T-helper 1 cell treated with Interleukin-12 subunit alpha and Interleukin-12 subunit beta and Interleukin-4 antibody, amounts not matched to agents 30 μg/mL and 1 μg/mL, for 36 hours (primary cell): ENCODE results near the gene AIFM1.
A peak's percentile ranks its signal among the peaks of the same experiment; 100 is the strongest.
"Not testable (repeated sequence)": the region's sequence is repeated elsewhere in the genome, so short reads cannot be mapped to it uniquely, and the experiment has no call there.

Experiments used
- H3K27ac Mint-ChIP-seq: one replicate; pipeline ENCODE4 v1.8.0; 2021; ENCODE audit warnings: mild to moderate bottlenecking, mixed read lengths
- H3K27me3 Mint-ChIP-seq: one replicate; pipeline ENCODE4 v1.8.0; 2021; ENCODE audit warnings: low read depth, mixed read lengths
- H3K36me3 Mint-ChIP-seq: one replicate; pipeline ENCODE4 v1.8.0; 2021; ENCODE audit warnings: low read depth, mixed read lengths
- H3K4me1 Mint-ChIP-seq: one replicate; pipeline ENCODE4 v1.8.0; 2021; ENCODE audit warnings: low read depth, mixed read lengths
- H3K4me3 Mint-ChIP-seq: one replicate; pipeline ENCODE4 v1.8.0; 2021; ENCODE audit warnings: mild to moderate bottlenecking, moderate library complexity, mixed read lengths
- H3K9me3 Mint-ChIP-seq: one replicate; pipeline ENCODE4 v1.8.0; 2021; ENCODE audit warnings: mixed read lengths

The AIFM1 gene

DNA sequence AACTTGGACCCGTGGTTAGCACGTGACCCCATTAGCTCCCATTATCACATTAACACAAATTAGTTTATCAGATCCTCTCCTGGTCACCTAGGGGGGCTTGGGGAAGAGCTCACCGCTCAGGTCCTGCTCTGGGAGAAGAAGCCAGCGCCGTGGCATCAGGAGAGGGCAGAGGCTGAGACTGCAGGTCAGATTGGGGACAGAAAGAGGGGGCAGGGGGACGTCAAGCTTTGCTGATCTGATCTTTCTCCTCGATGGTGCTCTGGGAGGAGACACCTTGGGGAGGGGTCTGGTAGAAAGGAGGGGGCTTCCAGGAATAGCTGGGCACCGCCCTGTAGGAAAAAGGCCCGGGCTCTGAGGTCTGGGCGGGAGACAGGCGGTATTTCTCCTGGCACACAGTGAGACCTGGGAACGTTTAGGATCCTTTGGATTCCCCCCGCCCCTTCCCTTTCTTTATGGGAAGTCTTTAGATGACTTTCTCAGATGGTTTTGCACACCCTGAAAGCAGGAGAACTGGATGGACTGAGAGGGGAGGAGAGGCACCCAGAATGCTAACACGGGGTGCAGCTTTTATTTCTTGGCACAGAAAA lies 46.2 kb downstream of the AIFM1 start:
- Mint-ChIP-seq H3K36me3 (peaks cover 3% of the 10 kb centered on the region), H3K27me3 (no peaks in the 10 kb centered on the region), H3K27ac (no peak overlapping the region), H3K9me3 (no peaks in the 10 kb centered on the region), H3K4me1 (peaks cover 22% of the 10 kb centered on the region), H3K4me3 (peak overlapping the region; percentile 40)

DNA sequence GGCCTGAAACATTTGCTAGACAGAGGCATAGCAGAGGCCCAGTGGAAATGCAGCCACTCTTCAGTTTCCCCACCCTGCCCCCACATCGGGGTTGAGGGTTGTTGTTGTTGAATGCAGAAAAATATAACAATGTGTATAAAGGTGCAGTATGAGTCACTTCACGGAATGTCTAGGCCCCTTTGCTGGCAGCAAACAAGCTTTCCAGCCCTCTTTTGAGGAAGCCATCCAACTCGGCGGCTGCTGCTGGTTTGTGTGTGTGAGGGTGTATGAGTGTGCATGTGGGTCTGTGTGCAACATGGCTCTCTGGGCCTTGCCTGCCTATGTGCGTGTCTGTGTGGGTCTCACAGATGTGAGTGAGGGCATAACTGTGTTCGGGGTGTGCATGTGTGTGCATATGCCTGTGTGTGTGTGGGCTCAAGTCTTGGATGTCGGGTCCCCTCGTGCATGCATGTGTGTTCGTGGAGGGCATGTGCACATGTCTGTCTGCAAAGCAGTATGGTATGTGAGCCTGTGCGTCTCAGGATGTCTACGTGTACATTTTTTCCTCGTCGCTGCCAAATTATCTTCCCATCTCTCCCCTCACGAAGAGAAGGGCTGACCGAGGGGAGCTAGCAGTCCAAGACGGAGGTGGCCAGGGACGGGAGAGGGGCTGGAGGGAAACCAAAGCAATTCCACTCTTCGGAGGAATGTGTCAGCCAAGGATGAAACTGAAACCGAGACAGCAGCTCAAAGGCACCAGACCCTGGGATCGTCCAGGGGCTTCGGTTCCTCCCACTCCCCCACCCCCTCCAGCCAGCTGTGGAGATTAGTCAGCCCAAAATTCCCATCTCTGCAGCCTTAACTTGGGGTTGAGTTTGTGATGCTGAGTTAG lies 47.0 kb downstream of the AIFM1 start:
- H3K4me1 Mint-ChIP-seq = peaks cover 24% of the 10 kb centered on the region
- H3K4me3 Mint-ChIP-seq = peak overlapping the region; percentile 44
- peak overlapping the region; percentile 17 for H3K27ac Mint-ChIP-seq
- H3K27me3 Mint-ChIP-seq = no peaks in the 10 kb centered on the region
- no peaks in the 10 kb centered on the region for H3K9me3 Mint-ChIP-seq
- peaks cover 3% of the 10 kb centered on the region for H3K36me3 Mint-ChIP-seq

DNA sequence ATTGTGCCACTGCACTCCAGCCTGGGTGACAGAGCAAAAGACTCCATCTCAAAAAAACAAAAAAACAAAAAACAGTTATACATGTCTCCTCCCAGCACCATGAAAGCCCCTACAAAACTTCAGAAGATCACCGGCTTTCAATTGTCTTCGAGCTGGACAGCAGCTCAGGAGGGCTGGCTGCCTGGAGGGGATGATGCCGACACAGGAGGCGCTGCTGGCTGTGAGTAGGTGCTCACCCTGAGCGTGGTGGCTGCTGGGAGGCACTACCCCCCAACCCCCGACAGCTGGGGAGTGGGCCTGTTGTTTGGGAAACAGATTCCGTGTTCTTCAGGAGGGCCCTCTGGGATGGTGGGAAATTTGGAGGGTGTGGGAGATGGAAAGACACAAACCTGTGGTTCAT lies 48.5 kb downstream of the AIFM1 start:
- Mint-ChIP-seq H3K4me3 (no peak overlapping the region), H3K9me3 (no peaks in the 10 kb centered on the region), H3K4me1 (peaks cover 24% of the 10 kb centered on the region), H3K27me3 (no peaks in the 10 kb centered on the region), H3K36me3 (no peaks in the 10 kb centered on the region), H3K27ac (no peak overlapping the region)

DNA sequence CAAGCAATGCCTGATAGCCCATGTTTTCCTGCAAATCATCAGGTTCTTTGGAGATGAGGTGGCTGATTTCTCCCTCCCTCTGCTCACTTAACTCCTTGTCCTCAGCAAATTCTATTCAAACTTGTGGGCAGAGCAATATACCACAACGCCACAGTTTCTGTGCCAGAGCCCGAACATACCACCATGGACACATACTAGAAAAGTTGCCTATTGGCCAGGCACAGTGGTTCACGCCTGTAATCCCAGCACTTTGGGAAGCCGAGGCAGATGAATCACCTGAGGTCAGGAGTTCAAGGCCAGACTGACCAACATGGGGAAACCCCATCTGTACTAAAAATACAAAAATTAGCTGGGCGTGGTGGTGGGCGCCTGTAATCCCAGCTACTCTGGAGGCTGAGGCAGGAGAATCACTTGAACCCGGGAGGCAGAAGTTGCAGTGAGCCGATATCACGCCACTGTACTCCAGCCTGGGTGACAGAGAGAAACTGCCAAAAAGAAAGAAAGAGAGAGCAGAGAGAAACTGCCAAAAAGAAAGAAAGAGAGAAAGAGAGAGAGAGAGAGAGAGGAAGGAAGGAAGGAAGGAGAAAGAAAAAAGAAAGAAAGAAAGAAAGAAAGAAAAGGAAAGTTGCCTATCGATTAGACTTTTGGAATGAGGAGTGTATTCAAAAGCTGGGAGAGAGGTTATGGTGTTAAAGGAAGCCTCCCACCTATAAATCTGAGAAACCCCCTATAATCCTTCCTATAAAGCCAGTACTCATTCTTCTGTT lies 50.3 kb downstream of the AIFM1 start:
- not testable (repeated sequence) for H3K4me3 Mint-ChIP-seq

DNA sequence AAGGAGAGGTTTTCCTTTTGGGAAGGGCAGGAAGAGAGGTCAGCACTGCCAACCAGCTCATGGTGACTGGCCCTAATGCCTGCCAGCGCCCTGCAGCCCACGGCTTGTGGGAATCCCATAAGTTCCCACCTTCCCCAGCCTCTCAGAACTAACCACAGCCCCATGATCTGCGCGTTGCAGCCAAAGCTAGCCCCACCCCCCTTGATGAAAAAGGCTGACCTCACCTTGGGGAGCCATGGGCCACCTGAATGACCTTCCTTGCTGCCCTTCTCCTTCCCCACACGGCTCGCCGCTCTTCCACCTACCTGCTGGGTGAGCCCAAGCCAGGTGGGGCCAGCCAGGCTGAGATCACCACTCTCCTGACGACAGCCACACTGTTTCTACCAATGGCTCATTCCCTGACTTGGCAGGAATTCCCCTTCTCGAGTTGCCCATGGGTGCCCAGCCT lies 51.5 kb downstream of the AIFM1 start:
- Mint-ChIP-seq H3K36me3 (peaks cover 2% of the 10 kb centered on the region), H3K9me3 (no peaks in the 10 kb centered on the region), H3K4me3 (no peak overlapping the region), H3K27me3 (no peaks in the 10 kb centered on the region), H3K4me1 (peaks cover 14% of the 10 kb centered on the region), H3K27ac (no peak overlapping the region)

More for the DNA sequence above, 50.3 kb downstream of the AIFM1 start:
- Mint-ChIP-seq H3K27ac (peak overlapping the region; percentile 45), H3K4me1 (peaks cover 24% of the 10 kb centered on the region)
- not testable (repeated sequence) for H3K27me3 Mint-ChIP-seq, H3K9me3 Mint-ChIP-seq, H3K36me3 Mint-ChIP-seq

DNA sequence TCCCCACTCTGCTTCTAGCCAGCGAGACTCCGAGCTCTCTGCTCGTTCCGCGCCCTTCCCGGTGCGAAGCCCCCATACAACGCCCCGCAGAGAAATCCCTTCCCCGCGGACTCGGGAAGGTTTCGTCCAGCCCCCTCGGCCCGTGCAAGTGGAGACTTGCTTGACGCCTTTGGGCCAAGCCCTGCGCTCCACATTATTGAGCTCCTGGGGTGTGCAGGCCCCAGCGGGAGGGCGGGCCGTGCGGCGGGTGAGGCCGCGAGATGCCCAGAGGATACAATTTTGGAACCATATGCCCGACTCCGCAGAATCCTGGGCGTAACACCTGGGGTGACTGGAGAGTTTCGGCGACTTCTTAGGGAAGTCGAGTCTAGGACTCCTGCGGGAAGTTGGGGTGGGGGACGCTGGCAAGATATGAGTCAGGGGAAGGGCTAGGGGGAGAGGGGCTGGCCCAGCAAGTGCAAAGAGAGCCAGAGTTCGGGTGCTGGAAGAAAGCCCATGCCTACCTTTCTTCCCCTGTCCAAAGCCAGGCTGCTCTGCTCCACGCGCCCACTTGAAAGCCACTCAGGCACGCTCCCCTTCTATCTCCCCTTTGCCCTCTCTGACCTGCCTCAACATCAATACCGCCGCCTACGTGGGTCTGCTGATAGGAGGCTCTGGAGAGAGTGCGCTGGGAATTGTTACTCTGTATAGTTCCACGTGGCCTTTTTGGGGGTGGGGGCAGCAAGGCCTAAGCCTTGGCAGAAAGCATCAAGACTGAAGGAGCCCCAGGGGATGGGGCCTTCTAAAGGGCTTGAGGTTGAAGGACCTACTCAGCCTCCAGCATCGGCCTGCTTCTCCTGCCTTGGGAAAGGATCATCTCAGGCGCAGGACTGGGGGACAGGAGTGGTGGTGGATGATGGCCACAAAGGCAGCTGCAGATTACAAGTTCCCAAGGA lies 54.2 kb downstream of the AIFM1 start:
- Mint-ChIP-seq H3K9me3 (no peaks in the 10 kb centered on the region), H3K4me1 (peaks cover 21% of the 10 kb centered on the region), H3K27ac (peak overlapping the region; percentile 39), H3K36me3 (peaks cover 7% of the 10 kb centered on the region), H3K27me3 (no peaks in the 10 kb centered on the region), H3K4me3 (peak overlapping the region; percentile 57)

DNA sequence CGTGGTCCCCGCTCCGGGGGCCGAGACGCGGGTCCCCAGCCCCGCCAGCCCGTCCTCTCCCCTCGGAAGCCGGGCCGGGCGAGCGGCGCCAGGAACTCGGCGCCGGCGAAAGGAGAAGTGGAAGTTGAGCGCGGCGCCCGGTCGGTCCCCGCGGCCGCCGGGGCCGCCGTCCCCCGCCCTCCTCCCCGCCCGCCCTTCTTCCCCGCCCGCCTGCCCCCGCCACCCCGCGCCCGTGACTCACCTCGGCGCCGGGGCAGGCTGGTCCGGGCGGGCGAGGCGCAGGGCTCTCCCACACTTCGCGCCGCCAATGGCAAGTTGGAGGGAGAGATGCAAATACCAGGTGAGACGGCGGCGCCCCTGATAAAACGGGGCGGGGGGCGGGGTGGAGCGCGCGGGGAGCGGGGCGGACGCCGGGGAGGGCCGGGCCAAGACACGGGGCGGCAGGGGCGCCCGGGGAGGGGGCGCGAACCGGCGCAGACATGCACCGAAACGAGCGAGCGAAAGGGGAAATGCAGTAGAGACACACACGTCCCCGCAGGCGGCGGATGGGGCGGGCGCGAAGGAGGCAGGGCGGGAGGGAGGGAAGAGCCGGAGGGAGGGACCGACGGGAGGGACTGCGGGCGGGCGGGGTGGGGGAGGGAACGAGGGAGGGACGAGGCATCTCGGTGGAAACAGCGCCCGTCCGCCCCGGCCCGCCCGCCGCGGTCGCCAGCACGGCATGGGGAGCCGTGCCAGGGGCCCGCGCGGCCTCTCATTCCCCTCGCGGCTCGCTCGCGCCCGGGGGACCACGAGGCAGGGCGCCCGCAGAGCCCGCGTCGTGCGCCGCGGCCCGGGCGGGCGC lies 55.0 kb downstream of the AIFM1 start, which contains the start of gene ELF4:
TSS of gene ELF4 (minus strand) at position 119 of the 841 bp plus-strand sequence. CDS start 29,167 bp downstream, outside the sequence.
- Mint-ChIP-seq H3K9me3 (no peaks in the 10 kb centered on the region), H3K4me3 (peak within 1 kb of the TSS; percentile 93), H3K4me1 (peaks cover 27% of the 10 kb centered on the region), H3K36me3 (peaks cover 7% of the 10 kb centered on the region), H3K27me3 (no peaks in the 10 kb centered on the region), H3K27ac (peak within 1 kb of the TSS; percentile 91)

DNA sequence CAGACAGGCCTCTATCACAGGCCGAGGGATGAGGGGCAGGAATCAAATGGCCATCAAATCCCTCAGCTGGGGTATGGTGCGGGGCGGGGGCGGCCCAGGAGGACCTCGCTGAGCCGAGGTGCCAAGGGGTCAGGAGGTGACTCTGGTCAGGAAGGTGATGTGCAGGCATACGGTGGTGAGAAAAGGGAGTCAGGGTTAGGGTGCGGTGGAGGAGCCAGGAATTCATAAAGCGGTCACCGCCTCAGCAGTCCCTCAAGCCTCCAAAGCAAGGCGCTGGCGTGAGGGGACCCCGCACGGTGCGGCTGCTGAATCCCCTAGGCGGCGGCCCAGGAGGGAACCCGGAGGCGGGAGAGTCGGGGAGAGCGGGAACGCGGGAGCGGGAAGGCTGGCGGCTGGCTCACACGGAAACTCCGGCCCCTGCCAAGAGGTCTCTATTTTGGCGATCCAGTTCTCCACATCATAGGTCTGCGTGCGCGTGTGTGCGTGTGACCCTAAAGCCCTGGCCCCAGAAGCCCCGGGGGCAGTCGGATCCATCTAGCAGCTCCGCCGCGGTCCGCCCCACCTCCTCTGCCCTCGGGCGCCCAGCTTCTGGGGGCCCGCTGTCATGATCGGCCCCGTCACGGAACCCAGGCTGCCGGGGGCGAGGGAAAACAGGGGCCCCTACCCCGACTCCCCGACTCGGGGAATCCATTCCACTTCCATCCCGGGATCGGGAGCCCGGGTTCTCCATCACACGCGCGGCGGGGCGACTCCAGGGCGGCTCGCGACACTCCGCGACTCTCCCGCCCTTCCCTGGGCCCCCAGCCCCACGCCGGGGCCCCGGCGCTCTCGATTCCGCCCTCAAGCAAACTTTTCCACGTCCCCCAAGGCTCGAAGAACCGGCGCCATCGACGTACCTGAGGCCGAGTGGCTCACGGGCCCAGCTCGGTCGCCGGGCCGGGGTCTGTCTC lies 55.9 kb downstream of the AIFM1 start:
- no peaks in the 10 kb centered on the region for H3K9me3 Mint-ChIP-seq
- peaks cover 27% of the 10 kb centered on the region for H3K4me1 Mint-ChIP-seq
- peak overlapping the region; percentile 91 for H3K27ac Mint-ChIP-seq
- H3K4me3 Mint-ChIP-seq = peak overlapping the region; percentile 93
- peaks cover 7% of the 10 kb centered on the region for H3K36me3 Mint-ChIP-seq
- no peaks in the 10 kb centered on the region for H3K27me3 Mint-ChIP-seq

DNA sequence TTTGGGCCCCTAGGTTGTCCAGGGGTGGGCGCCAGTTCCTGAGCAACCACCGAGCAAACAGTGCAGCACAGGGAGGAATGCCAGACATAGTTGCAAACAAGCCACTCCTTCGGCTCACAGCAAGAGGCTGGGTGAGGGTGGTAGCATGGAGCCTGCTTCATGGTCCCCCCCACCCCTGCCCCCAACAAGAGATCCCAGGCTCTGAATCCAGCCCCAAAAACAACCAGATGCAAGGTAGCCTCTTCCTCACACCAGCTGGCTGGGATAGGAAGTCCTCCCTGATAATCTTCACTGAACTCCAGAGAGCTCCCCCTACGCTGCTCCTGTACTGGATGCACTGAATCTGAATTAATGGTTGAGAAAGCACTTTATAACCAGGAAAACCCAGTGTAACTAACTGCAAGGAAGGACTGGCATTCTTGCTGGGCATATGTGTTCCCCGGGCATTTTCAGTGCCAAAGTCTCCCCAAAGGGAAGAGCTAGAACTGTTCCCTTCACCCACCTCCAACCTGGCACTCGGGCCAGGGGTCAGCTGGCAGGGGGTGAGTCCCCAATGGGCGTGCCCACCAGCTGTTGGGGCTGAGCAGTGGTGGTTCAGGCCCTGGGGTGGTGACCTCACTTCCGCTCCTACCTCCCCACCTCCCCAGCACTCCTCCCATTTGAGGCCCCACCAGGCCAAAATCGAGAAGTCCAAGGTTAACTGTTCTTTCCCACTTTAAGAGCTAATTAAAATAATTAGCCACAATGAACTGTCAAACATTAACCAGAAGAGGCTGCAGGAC lies 56.8 kb downstream of the AIFM1 start:
- peak overlapping the region; percentile 91 for H3K27ac Mint-ChIP-seq
- peaks cover 11% of the 10 kb centered on the region for H3K36me3 Mint-ChIP-seq
- peak overlapping the region; percentile 93 for H3K4me3 Mint-ChIP-seq
- peaks cover 28% of the 10 kb centered on the region for H3K4me1 Mint-ChIP-seq
- H3K27me3 Mint-ChIP-seq = no peaks in the 10 kb centered on the region
- no peaks in the 10 kb centered on the region for H3K9me3 Mint-ChIP-seq

DNA sequence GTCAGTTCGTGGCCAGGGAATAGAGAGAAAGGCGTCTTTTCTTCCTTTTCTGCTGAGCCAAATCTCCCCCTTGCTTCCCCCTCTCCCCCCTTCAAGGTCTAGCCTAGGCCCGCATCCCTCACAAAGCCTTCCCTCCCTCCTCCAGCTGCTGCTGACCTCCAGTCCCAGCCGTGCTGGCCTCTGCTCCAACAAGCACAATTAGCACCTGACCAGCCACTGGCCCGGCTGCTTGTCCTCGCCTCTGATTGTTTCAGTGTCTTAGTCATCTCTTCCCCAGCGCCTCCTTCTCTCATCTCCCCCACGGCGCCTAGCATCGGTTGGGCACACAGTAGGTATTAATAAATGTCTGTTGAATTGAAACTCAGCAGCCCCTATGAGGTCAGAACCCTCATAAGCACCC lies 59.6 kb downstream of the AIFM1 start:
- H3K4me1 Mint-ChIP-seq = peaks cover 33% of the 10 kb centered on the region
- no peaks in the 10 kb centered on the region for H3K27me3 Mint-ChIP-seq
- no peak overlapping the region for H3K4me3 Mint-ChIP-seq
- no peaks in the 10 kb centered on the region for H3K9me3 Mint-ChIP-seq
- peaks cover 12% of the 10 kb centered on the region for H3K36me3 Mint-ChIP-seq
- no peak overlapping the region for H3K27ac Mint-ChIP-seq

DNA sequence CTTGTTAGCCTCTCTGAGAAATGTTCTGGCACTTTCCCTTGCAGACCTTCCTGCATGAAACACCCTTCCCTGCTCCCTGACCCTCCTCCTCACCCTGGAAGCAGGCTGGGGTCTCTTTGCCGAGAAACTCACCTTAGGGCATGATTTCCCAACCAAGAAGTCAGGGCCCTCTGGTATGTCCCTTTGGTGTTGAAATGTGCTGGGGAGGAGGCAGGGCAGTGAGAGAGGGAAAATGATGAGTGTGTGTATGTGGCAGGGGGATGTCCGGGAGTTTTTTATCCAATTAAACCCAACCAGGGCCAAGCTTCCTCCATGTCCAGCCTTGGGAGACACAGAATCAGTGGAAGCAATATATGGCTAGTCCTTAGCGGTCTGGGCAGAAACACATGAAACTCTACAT lies 60.4 kb downstream of the AIFM1 start:
- H3K36me3 Mint-ChIP-seq = peaks cover 15% of the 10 kb centered on the region
- no peaks in the 10 kb centered on the region for H3K27me3 Mint-ChIP-seq
- H3K4me1 Mint-ChIP-seq = peaks cover 41% of the 10 kb centered on the region
- H3K4me3 Mint-ChIP-seq = no peak overlapping the region
- peak overlapping the region; percentile 50 for H3K27ac Mint-ChIP-seq
- no peaks in the 10 kb centered on the region for H3K9me3 Mint-ChIP-seq

DNA sequence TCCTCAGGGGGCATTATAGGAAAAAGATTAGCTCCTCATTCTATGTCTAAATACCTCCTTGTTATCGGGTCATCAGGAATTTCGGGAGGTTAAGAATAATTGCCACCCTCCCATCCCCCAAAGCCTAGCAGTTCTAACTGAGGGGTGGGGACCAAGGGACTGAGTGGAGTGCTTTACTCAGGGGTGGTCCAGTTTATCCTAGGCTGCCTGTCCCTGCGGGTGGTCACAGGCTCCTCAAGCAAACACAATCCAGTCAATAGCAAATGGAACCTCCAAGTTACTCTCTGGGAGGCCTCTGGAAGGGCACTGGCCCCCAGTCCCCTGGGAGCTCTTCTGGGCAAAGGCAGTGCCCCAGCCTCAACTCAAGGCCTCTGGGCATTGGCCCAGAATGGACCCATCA lies 62.0 kb downstream of the AIFM1 start:
- no peak overlapping the region for H3K4me3 Mint-ChIP-seq
- H3K9me3 Mint-ChIP-seq = no peaks in the 10 kb centered on the region
- no peaks in the 10 kb centered on the region for H3K27me3 Mint-ChIP-seq
- peaks cover 12% of the 10 kb centered on the region for H3K36me3 Mint-ChIP-seq
- peaks cover 44% of the 10 kb centered on the region for H3K4me1 Mint-ChIP-seq
- no peak overlapping the region for H3K27ac Mint-ChIP-seq
